ENCODE data around the gene KIR3DL3.
"Not testable (repeated sequence)": the region's sequence is repeated elsewhere in the genome, so short reads cannot be mapped to it uniquely, and the experiment has no call there.

DNA sequence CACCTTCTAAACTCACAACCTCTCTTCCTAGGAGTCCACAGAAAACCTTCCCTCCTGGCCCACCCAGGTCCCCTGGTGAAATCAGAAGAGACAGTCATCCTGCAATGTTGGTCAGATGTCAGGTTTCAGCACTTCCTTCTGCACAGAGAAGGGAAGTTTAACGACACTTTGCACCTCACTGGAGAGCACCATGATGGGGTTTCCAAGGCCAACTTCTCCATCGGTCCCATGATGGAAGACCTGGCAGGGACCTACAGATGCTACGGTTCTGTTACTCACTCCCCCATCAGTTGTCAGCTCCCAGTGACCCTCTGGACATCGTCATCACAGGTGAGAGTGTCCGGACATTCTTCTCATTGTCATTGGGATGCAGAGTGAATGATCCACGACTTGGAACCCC lies 34.3 kb downstream of the KIR3DL3 start:
- TF ChIP-seq, protein P1, sequence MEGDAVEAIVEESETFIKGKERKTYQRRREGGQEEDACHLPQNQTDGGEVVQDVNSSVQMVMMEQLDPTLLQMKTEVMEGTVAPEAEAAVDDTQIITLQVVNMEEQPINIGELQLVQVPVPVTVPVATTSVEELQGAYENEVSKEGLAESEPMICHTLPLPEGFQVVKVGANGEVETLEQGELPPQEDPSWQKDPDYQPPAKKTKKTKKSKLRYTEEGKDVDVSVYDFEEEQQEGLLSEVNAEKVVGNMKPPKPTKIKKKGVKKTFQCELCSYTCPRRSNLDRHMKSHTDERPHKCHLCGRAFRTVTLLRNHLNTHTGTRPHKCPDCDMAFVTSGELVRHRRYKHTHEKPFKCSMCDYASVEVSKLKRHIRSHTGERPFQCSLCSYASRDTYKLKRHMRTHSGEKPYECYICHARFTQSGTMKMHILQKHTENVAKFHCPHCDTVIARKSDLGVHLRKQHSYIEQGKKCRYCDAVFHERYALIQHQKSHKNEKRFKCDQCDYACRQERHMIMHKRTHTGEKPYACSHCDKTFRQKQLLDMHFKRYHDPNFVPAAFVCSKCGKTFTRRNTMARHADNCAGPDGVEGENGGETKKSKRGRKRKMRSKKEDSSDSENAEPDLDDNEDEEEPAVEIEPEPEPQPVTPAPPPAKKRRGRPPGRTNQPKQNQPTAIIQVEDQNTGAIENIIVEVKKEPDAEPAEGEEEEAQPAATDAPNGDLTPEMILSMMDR (conservative IDR thresholded peaks at IDR 0.05; ENCODE audit: low read depth, low read length): not testable (repeated sequence)
- not testable (repeated sequence) for TF ChIP-seq EZH2 (IDR thresholded peaks at IDR 0.05; ENCODE audit: borderline replicate concordance, low read depth, low read length, poor library complexity, severe bottlenecking)

Measured in A673 (cell line).